Epithelial cell of prostate (primary cell): Measurements from ENCODE around the gene ARID1B.
"Not testable (repeated sequence)": the region's sequence is repeated elsewhere in the genome, so short reads cannot be mapped to it uniquely, and the experiment has no call there.

Experiments used
- DNase-seq: peaks from one replicate; pipeline ENCODE4 v3.0.0-alpha.2; 2011; ENCODE audit warnings: low read depth, low spot score
- H3K27ac ChIP-seq: fragments of 450-650 bp; 2 replicates; pipeline ENCODE4 v1.5.1; 2017; ENCODE audit warnings: mild to moderate bottlenecking

ARID1B gene

DNA sequence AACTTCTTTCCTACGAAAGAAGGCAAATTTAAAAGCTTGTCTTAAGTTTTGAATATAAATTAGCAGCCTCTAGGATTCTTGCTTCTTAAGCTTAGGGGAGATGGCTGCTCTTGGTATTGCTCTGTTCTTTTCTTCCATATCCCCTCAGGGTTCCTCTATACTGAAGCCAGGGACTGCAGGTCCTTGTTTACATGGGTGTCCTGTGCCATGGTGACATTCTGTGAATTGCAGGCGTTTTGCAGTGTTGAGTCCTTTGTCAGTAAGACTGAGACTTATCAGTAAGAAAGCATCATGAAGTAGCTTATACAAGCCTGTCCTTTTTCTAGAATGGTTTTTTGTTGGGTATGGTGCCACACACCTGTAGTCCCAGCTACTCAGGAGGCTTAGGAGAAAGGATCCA is 147.8 kb downstream of the ARID1B start:
- no peak for DNase-seq
- no peak overlapping the region for H3K27ac ChIP-seq

DNA sequence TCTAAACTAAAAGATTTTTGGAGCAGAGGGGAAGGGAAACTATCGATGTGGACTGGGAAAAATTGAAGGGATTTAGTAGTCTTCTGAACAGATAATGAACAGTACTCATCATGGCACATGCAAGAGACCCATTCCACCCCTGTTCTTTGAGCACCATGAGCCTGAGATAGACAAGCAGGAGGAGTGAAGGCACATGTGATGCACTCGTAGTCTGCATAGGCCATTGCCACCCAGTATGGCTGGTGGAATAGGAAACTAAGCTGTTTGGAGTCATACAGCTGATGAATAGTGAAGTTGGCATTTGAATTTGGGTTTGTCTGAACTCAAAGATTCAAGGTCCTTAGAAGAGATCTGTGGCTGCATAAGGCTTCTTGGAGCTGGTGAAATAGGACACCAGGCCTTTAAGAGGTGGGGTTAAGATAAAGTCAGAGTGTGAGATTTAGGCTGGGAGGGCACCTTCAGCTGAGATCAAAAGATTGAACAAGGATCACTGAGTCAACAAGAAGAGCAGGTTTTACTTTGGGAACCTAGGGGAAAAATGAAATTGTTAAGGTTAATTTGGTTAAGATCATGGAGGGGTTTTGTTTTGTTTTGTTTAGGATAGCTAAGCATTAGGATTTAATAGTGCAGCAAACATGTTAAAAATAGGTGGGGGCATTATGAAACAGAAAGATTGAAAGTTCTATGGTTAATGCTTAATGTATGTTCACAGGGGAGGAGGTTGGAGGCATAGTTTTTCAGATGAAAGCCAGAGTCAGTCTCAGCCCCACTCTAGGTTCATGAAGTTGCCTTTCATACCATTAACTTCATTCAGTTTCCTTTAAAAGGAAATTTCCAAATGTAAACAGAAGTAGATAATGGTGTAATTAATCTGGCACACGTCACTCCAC is 148.8 kb downstream of the ARID1B start:
- no peak for DNase-seq
- H3K27ac ChIP-seq, result no peak overlapping the region

DNA sequence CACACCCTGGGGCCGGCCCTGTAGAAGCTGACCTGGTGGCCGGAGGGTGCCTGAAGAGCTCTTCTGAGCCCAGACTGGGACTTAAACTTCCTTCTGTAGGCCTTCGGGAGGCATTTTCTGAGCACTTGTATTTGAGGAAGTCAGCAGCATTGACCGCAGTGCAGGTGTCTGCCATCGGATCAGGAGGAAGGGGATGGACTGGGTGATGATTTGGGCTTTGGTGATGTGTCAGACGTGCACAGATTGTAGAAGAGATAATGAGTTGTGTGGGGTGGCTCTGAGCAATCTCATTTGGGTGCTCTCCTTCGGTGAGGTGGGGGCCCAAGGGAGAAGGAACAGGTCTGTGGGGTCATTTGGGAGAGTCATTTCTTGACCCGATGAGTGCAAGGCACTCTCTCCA is 150.9 kb downstream of the ARID1B start:
- no peak for DNase-seq
- H3K27ac ChIP-seq, result no peak overlapping the region

DNA sequence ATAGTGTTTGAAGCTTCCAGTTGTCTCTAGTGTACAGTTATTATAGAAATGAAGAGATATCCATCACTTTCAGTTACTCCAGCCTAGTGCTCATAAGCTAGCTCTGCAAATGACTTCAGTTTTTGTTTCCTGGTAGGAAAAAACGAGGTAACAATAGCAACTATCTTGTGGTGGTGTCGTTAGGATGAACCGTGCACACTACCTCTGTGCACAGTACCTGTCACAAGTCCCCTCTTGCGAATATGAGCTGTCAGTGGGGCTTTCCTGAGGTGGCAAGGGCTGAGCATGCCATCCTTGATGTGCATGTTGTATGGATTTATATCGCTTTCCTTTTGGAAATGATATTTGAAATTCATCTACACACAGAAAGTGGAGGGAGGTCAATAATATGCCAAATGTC is 151.8 kb downstream of the ARID1B start:
- H3K27ac ChIP-seq, result no peak overlapping the region
- DNase-seq, result no peak

DNA sequence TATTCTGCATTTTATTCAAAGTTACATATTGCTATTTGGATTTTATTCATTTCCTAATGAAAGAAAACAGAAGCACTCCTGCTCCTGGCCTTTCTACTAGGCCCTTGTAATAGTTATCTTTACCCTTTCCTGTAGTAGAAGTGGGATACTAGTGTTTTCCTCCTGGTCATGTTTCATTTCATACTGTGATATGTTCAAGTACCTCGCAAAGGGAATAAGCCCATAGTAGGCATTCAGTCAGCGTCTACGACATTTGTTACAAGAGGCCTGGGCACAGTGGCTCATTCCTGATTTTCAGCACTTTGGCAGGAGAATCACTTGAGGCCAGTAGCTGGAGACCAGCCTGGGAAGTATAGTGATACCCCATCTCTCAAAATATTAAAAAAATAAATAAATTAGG is 154.1 kb downstream of the ARID1B start:
- no peak for DNase-seq
- H3K27ac ChIP-seq, result no peak overlapping the region

DNA sequence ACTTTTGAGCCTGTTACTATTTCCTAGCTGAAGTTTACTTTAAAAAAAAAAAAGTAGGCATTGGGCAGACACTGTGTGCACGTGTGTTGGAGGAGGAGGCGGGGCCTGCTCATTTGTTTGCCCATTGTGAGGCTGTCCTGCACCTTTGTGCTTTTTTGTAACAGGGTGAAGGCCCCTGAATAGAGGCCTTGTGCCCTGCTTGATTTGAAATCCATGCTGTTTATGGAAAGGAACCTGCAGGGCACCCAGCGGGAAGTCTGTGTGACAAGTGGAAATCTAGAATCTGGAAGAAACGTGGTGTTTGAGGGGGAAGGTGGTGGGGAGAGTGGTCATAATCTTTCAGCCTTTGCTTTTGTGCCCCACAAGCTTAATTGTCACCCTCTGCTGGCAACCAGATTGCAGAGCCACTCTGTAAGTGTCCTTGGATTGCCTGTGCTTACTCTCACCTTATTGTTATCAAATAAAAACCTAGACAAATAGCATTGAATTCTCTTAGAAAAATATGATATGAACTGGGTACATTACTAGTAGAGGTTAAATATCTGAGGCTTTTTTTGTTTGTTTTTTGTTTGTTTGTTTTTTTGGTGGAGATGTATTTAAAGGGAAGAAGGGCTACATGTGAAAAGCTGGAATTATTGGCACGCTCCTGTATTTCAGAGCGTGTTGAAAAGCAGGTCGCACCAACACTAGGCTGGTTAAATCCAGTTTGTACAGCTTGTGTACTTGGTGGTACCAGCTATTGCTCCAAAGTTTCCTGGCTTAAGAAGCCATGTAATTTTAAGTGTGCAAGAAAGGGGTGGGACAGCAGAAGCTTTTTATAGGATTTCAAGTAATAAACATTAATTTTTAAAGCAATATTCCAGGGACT is 156.3 kb downstream of the ARID1B start:
- peak overlapping the region; percentile 21 for H3K27ac ChIP-seq
- no peak for DNase-seq

DNA sequence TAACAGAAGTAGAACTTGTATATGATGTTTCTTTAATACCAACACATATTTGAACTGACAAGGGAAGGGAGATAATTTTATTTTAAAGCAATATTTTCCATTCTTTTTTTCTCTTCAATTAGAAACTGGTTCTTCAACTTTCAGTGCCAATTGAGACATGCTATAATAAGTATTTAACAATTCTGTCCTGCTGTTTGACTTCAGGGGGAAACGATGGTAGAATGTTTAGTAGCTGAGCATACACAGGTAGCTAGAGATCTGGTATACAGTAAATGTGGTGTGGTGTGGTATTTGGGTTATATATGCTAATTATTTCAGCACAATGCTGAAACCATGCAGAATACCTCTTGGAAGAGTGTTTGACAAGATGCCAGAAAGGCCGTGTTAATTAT is 156.9 kb downstream of the ARID1B start:
- H3K27ac ChIP-seq, result peak overlapping the region; percentile 21
- DNase-seq, result no peak

DNA sequence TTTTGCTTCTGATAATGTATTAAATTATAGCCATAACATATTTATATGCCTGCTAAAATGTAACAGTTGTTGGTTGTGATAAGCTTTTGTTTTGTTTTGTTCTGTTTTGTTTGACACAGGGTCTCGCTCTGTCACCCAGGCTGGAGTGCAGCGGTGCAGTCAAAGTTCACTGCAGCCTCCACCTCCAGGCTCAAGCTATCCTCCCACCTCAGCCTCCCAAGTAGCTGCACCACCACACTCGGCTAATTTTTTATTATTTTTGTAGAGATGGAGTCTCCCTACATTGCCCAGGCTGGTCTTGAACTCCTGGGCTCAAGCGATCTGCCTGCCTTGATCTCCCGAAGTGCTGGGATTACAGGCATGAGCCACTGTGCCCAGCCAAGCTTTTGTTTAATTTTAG is 157.8 kb downstream of the ARID1B start:
- no peak for DNase-seq

DNA sequence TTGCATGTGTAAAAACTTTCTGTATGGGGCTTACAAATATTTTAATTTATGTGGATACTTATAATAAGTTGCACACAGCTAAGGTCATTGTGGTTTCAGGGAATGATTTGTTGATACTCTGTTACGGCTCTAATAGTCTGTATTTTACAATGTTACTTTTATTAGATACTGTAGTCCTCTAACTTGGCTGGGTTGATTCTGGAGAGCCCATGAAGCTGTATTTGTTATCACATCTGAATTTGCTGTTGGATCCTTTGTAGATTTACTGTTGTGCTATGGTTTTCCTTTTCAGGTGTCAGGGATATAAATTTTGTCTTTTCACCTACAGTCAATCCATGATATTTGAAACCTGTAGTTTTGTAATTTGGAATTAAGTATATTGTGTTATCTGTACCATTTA is 161.0 kb downstream of the ARID1B start:
- no peak overlapping the region for H3K27ac ChIP-seq
- DNase-seq, result no peak

More for the DNA sequence above, 157.8 kb downstream of the ARID1B start:
- H3K27ac ChIP-seq, result no peak overlapping the region

DNA sequence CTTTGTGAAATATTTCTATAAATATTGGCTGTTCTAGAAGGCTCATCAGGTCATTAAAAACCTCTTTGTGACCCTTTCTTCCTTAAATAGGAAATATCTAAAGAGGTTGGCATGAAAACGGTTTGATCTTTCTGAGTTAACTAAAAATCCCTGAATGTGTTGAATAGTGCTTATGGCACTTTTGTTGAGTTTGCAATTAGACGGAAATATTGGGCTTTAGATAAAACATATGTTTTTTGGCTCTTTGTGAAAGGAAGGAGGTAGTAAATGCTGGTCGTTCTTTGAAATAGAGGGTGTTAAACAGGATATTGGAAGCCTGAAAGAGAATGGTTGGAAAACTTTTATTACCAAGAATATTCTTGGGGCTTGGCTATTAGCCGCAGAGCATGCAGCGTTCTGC is 163.0 kb downstream of the ARID1B start:
- no peak for DNase-seq

DNA sequence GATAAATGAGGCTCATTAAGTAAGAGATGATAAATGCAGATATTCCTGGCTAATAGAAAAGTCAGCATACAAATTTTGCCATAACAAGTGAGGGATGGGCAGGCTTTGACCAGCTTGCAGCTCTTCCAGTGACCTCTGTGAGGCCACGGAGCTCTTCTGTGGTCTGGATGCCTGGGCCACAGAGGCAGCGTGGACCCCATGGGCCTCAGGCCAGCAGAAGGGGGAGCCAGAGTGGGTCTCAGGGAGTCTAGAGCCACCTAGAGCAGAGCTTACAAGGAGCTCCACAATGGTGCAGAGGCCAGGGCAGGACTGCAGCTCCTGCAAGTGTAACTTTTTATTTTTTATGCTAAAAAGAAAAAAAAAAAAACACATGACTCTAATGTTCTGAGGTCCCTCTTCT is 165.1 kb downstream of the ARID1B start:
- H3K27ac ChIP-seq, result no peak overlapping the region

More for the DNA sequence above, 163.0 kb downstream of the ARID1B start:
- H3K27ac ChIP-seq, result no peak overlapping the region

DNA sequence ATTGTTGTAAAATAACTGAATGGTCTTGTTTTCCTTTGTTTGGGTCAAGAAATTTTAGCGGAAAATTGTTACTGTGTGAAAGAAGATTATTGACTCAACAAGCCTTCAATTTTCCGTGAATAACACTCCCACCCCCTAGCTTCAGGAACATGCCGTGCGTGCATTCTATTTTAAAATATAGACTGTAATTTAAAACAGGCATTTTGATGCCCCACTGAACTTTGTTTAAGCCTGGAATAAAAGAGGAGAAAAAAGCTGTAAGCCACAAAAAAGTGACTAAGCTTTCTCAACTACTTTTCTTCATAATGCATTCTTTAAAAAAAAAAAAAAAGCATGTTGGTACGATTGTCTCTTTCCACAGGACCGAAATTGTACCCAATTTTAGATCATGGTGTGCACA is 166.0 kb downstream of the ARID1B start:
- no peak overlapping the region for H3K27ac ChIP-seq
- no peak for DNase-seq

More for the DNA sequence above, 165.1 kb downstream of the ARID1B start:
- DNase-seq, result no peak

DNA sequence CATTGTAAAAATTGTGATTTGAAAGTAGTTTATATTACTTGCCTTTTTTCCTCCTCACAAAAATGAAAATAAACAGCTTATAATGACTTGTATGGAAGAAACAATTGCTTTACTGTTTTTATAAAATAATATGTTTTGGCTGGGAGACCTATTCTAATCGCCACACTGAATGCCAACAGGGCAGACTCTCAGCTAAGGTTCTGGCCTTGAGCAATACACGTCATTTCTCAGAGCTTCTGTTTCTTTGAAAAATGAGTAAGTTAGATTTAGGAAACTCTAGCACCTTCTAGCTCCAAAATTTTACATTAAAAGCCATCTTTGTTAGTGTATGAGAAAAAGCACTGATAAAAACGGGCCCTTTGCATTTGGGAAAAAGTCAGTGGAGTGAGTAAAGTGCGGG is 166.6 kb downstream of the ARID1B start:
- no peak for DNase-seq
- H3K27ac ChIP-seq, result no peak overlapping the region

DNA sequence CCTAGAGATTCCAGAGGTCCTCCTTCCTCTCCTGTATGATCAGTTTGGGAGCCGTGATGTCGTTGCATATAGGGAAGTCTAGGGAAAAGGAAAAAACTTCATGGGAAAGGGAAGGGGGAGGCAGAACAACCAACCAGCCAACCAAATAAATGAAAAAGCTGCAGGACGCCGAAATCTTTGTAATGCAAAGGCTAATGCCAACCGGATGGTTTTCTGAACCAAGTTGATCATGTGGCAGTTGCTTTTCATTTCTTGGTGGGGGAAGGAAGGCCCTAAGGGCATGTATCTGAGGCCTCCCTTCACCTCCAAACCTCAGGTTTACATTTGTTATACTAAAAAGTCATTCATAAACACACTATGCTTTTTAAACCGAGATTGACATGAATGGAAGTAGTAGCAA is 167.2 kb downstream of the ARID1B start:
- no peak overlapping the region for H3K27ac ChIP-seq
- no peak for DNase-seq

DNA sequence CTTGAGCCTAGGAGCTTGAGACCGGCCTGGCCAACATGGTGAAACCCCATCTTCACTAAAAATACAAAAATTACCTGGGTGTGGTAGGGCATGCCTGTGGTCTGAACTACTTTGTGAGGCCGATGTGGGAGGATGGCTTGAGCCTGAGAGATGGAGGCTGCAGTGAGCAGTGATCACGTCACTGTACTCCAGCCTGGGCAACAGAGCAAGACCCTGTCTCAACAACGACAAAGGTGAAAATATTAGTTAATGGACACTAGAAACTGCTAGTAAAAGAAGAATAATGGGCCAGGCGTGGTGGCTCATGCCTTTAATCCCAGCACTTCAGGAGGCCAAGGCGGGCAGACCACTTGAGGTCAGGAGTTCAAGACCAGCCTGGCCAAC is 168.6 kb downstream of the ARID1B start:
- not testable (repeated sequence) for DNase-seq
- H3K27ac ChIP-seq, result peak overlapping the region; percentile 42

DNA sequence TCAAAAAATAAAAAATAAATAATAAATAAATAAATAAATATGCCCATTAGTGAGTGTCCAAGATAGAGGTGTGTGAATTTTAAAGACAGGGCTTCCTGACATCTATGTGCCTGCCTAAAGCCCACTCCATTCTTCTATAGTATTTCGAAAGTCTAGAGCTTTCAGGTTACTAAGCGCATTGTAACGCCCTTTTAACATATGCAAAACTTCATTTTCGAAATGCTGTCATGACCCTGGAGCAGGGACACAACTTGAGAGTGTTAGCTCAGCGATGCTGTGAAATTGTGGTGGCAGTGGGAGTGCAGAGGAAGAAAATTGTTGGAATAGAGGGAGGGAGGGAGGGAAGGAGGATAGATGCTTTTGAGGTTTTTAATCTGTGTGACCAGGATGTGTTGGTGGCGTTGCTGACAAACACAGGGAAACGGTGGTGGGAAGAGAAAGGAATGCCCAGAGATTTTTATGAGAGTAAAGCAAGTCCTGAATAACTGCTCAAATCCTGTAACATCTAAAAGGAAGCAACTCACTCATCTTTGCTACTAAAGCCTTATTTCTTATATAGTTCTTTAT is 169.3 kb downstream of the ARID1B start:
- no peak overlapping the region for H3K27ac ChIP-seq
- no peak for DNase-seq

DNA sequence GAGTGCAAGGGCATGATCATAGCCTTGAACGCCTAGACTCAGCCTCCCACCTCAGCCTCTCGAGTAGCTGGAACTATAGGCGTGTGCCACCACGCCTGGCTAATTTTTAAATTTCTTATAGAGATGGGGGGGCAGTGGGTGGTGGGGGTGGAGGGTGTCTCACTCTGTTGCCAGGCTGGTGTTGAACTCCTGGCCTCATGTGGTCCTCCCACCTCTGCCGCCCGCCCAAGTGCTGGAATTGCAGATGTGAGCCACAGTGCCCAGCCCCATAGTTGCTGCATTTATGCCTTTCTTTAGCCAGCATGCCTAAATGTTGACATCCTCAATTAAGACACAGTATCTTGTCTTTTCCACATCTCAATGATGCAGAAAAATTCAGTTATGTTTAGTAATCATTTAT is 171.1 kb downstream of the ARID1B start:
- peak overlapping the region; percentile 80 for H3K27ac ChIP-seq
- DNase-seq, result no peak

DNA sequence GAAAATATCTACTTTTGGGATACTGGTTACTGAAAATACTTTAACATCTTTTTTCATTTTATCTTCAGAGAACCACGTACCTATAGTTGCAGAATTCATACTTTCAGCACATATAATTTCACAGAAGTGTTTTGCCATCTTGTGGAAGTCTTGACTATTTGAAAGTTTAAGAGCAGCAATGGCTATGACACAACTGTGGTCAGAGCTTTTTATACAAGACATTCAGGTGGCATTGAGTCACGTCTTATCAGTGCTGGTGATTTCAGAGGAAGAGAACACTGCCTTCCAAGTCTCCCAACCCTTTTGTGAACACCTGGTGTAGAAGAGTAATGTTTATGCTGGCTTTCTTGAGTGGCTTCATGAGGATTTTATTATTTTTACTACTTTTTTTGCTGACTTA is 171.6 kb downstream of the ARID1B start:
- peak; percentile 78 for DNase-seq
- H3K27ac ChIP-seq, result peak overlapping the region; percentile 80

DNA sequence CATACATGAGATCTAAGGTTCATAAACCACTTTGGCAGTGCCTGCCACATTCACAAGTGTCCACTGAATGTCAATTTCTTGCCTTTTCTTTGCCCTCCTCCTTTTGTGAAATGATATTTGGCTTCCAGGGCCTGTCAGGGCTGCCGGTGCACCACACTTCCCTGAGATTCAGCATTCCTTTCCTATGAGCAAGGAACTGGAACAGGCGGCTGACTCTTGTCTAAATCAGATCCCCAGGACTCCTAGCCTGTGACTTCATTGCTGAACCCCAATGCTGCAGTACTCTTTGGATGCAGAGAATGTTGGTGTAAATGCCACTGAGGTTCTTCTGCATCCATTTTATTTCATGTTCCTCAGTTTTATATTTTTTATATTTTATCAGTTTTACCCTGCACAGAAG is 172.2 kb downstream of the ARID1B start:
- H3K27ac ChIP-seq, result peak overlapping the region; percentile 80
- DNase-seq, result peak; percentile 53

DNA sequence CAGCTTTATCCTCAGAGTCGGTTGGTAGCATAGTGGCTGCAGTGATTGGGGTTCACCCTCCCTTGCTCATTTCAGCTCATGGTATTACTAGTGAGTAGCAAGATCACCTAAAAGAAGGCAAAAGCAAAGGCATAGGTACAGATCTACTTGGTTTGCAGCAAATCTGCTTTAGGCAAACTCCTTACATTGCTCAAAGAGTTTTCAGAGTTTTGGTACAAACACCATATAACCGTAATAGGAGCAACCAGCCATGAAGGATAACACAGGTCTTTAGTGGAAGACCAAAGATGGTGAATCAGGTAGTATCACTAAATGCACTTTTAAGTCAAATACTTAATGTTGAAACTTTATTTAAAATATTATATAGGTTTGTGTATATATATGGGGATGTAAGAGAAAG is 172.9 kb downstream of the ARID1B start:
- DNase-seq, result no peak

DNA sequence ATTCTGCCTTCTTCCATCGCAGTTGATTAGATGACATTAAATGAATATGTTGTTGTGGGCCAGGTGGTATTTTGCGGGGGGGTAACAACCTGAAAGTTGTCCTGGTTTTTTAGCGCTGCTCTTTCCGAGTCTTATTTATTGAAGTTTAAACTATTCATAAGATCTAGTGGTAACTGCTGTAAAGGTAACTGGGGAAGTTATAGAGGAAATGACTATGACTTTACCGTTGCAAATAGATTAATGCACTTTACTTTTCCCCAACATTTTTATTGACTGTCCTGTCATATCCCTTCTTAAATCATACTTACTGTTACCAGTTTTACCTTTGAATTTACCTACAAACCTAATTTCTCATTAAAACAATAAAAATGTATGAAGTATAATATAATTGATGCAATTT is 173.4 kb downstream of the ARID1B start:
- DNase-seq, result no peak
- H3K27ac ChIP-seq, result no peak overlapping the region

More for the DNA sequence above, 172.9 kb downstream of the ARID1B start:
- H3K27ac ChIP-seq, result peak overlapping the region; percentile 80
